LNCaP clone FGC (cell line): ENCODE measurements around the gene TSHZ2.

Experiments
- DNase-seq: peaks from one replicate; pipeline ENCODE4 v3.0.0-alpha.2; 2011; ENCODE audit warnings: low read depth
- H3K4me3 ChIP-seq: 2 replicates; pipeline ENCODE4 v1.5.1; 2011; ENCODE audit warnings: mild to moderate bottlenecking, low read depth, low read length, control low read depth
- TF ChIP-seq, protein P1 (sequence below): IDR thresholded peaks from 2 replicates; pipeline ENCODE4 v1.5.1; 2012; ENCODE audit warnings: mild to moderate bottlenecking; ENCODE audit not compliant: control insufficient read depth, insufficient read depth; ENCODE audit errors: extremely low read depth

TSHZ2 gene

GRCh38 chr20:53336892-53337291, 364.7 kb downstream of the TSHZ2 start:
- no peak for DNase-seq
- H3K4me3 ChIP-seq: no peak overlapping the region
- TF ChIP-seq, protein P1, sequence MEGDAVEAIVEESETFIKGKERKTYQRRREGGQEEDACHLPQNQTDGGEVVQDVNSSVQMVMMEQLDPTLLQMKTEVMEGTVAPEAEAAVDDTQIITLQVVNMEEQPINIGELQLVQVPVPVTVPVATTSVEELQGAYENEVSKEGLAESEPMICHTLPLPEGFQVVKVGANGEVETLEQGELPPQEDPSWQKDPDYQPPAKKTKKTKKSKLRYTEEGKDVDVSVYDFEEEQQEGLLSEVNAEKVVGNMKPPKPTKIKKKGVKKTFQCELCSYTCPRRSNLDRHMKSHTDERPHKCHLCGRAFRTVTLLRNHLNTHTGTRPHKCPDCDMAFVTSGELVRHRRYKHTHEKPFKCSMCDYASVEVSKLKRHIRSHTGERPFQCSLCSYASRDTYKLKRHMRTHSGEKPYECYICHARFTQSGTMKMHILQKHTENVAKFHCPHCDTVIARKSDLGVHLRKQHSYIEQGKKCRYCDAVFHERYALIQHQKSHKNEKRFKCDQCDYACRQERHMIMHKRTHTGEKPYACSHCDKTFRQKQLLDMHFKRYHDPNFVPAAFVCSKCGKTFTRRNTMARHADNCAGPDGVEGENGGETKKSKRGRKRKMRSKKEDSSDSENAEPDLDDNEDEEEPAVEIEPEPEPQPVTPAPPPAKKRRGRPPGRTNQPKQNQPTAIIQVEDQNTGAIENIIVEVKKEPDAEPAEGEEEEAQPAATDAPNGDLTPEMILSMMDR: peak; percentile 72

DNA sequence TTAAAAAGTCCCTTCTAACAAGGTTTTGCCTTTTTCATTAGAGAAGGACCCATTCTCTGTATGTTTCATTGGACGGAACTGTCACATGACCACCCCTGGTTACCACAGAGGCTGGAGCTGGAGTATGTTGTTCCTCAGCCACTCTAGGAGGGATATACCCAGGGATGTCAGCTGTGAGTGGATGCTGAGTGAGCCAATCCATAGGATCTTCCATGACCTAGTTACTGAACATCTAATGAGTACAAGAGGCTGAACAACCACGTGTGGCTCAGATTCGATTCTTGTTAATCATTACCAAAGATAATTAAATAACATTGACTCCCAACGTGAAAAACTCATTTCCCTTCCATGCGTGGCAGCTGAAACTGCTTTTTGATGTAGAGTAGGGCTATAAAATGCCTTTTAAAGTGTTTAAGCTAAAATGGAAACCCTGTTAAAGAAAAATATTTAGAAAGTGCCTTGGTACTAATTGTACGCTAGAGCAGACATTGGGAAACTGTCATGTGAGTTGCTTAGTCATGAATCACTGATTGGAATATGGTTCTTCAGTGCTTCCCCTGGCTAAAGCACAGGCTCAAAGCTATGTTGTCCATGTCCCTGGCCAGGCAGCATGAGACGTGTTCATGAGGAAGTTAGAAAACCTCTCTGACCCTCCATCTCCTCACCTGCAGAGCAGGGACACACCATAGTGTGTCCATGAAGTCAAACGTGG, 365.4 kb downstream of the TSHZ2 start:
- no peak overlapping the region for H3K4me3 ChIP-seq
- TF ChIP-seq, protein P1: no peak
- DNase-seq: no peak

- no peak for DNase-seq
- no peak overlapping the region for H3K4me3 ChIP-seq
- TF ChIP-seq, protein P1: no peak
Measured at GRCh38 chr20:53338716-53339115, 366.6 kb downstream of the TSHZ2 start.

DNA sequence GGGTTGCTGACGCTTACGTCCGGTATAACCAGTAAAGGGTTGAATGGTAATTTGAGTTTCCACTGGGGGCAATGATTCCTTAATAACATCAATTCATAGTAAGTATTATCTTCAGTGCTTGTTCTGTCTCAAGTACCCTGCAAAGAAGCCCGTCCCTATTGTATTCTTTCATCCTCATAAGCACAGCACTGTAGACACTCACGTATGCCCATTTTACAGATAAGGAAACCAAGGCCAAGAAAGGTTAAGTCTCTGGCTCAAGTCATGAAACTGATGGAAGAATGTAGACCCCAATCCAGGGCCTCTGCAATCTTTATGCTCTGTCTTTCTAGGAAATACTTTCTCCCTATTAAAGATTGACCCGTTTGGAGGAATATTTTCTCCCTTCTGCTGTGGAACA, 370.3 kb downstream of the TSHZ2 start:
- TF ChIP-seq, protein P1: no peak
- DNase-seq: no peak

GRCh38 chr20:53343448-53343847, 371.3 kb downstream of the TSHZ2 start:
- no peak overlapping the region for H3K4me3 ChIP-seq
- TF ChIP-seq, protein P1: no peak
- DNase-seq: no peak

More for the DNA sequence above, 370.3 kb downstream of the TSHZ2 start:
- no peak overlapping the region for H3K4me3 ChIP-seq

DNA sequence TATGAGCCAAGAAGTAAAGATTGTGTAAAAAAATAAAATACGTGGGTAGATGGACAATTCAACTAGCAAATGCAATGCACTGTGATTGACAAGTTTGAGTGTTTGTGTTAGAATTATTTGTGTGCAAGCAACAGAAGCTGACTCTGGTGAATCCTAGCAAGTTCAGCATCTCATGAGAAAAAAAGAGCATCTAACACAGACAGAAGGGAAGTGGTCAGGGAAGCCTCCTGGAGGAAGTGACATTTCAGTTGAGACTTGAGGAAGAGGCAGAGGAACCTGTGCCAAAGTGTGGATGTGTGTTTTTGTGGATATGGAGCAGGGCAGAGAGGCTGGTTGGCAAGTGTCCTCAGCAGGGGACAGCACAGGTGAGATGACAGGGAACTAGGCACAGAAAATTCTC, 372.7 kb downstream of the TSHZ2 start:
- no peak for DNase-seq
- TF ChIP-seq, protein P1: no peak

More for the DNA sequence above, 372.7 kb downstream of the TSHZ2 start:
- no peak overlapping the region for H3K4me3 ChIP-seq
